Activated T-cell treated with anti-CD3 and anti-CD28 coated beads, Interleukin-2, amount 50 U/mL, for 1 hour (primary cell): ENCODE measurements around the gene CALML3.

Source experiments
- DNase-seq: peaks from one replicate; pipeline ENCODE4 v3.0.0-alpha.2; 2020

The CALML3 gene

DNA sequence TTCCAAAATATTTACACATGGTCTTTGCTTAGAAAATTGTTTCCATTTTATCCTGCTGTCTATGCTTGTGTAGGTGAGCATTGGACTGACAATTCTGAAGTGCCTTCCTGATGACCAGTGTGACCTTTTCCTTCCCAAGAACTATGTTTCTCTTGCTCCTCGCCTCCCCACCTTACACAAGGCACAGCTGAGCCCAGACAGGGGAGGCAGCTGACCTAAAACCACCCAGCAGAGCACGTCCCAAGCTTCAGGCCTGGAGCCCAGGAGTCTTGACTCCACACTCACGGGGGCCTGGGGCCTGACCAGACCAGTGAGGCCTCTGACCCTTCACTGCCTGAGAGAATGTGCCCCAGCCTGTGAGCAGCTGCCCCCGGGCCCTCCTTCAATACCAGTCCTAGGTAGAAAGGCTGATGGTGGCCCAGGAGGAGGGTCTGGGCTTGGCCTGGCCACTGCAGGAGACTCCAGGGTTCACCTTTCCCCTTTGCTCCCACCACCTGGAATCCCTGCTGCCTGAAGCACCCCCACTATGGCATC lies 32.4 kb upstream of the CALML3 start:
- no peak for DNase-seq

DNA sequence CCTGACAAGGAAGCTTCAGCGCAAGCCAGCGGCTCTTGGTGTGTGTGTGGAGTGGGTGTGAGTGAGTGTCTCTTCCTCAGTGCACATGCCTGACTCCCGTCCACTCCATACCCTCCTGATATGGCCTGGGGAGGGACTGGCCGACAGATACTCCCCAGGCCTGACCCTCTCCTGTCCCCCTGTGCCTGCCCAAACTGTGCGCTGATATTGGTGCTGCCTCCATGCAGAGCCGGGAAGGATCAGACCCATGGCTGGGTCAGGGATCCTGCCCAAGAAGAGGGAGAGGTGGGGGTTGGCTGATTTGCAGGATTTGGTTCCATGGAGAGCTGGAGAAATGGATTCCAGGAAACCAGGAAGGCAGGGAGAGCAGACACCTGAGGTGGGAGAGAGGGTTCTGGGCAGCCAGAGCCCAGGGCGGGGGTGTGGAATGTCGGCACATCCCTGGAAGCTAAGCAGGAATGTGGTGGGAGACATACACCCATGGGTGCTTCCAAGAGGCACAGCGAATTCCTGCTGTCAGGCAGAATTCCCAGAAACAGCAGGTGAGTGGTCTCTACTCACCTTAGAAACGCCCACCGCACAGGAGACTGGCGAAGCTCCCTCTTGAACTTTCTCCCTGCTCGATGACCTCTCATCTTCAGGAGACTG lies 31.7 kb upstream of the CALML3 start:
- DNase-seq, result no peak

DNA sequence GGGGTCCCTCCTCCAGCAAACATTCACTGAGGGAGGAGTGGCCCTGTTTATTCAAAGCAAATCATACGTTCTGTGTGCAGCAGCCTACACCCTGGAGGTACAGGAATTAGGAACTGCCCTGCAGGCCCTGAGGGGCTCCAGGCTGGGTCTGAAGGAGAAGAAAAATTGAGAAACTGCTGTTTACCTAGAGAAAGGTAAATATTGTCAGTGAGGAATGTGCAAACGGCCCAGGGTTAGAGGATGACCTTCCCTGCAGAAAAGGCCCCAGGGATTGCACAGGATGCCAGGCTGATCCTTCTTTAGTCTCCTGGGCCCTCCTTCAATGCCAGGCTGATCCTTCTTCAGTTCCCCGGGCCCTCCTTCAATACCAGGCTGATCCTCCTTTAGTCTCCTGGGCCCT lies 31.1 kb upstream of the CALML3 start:
- DNase-seq, result no peak

DNA sequence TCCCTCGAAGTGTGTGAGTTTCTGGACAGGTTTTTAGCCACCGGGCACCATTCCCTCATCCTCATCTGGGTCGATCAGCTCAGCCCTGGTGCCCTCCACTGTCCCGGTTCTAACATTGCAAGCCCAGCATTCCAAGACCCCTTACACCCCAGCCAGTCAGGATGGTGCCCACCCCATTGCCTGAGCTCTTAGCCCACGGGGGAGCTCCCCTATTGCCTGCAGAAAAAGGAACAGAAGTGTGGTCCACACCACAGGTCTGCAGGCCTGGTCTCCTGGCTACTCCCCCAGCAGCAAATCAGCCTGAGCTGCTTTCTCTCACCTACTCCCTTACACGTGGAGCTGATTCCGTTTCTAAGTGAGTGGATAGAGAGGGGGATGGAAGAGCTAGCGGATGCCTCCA lies 30.1 kb upstream of the CALML3 start:
- DNase-seq, result no peak

DNA sequence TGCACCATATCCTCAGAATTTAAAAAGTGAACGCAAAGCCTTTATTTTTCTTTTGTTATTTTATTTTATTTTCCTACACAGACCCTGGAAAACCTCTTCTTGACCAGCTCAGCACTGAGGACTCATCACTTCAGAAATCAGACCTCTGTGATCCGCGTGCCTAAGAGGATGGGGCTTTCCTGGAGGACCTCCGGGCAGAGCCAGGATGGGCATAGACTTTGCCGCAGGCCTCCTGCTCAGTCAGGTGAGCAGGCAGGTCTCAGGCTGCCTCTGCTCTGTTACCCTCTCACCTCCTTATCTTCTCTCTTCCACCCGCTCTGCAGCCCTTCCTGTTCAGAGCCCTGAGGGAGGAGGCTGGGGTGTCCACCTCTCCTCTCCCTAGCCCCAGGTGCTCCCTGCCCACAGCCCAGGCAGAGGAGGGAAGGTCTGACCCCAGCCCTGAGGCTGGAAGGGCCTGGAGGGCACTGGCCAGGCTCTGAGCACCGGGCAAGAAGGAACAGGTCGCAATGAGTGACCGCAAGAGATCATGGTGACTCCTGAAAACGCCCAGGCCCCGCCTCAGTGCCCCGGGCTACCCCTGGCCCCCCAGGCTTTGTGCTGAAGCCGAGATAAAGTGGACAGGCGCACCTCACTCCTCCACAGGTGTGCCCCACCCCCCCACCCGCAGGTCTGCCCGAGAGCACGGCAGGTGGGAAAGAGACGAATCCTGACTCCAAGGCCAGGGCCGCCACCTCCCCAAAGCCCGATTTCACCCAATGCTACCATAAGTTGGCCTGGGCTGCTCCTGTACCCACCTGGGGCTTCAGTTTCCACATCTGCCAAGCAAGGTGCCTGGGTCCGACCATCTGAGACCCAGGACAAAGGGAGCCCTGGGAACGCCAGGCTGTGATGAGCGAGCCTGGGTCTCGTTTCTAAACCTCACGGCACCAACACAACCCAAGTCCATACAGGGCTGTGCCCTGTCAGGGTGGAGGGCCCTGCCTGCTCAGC lies 28.2 kb upstream of the CALML3 start:
- no peak for DNase-seq

DNA sequence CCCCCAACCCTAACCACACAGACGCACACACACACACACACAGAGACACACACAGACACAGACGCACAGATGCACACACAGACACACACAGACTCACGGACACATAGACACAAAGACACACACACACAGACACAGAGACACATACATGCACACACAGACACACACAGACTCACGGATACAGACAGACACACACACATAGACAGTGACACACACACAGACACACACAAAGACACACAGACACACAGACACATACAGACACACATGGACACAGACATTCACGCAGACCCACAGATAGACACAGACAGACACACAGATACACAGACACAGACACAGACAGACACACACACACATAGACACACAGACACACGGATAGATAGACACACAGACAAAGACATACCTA lies 27.5 kb upstream of the CALML3 start:
- DNase-seq, result no peak

DNA sequence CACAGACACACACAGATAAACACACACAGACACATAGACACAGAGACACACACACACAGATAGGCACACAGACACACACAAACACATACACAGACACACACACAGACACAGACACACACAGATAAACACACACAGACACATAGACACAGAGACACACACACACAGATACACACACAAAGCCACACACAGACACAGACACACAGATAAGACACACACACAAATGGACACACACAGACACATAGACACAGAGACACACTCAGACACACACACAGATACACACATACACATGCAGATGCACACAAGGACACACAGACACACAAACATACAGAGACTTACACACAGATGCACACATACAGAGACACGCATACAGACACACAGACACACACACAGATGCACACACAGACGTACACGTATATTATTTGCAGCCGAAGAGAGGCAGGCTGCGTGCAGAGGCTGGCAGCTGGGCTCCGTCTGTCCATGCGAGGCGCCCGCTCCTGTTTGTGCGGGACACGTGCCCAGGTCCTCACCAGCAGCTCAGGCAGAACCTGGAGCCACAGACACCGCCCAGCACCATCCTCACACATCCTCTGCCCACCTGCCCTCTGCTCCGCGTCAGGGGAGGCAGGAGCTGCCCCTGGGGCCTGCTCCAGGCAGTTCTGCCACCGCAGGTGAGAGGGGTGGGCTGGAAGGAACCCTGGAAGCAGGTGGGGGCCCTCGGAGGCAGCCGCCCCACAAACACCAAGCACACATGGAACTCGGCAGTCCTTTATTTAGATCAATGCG lies 26.6 kb upstream of the CALML3 start:
- DNase-seq, result no peak

DNA sequence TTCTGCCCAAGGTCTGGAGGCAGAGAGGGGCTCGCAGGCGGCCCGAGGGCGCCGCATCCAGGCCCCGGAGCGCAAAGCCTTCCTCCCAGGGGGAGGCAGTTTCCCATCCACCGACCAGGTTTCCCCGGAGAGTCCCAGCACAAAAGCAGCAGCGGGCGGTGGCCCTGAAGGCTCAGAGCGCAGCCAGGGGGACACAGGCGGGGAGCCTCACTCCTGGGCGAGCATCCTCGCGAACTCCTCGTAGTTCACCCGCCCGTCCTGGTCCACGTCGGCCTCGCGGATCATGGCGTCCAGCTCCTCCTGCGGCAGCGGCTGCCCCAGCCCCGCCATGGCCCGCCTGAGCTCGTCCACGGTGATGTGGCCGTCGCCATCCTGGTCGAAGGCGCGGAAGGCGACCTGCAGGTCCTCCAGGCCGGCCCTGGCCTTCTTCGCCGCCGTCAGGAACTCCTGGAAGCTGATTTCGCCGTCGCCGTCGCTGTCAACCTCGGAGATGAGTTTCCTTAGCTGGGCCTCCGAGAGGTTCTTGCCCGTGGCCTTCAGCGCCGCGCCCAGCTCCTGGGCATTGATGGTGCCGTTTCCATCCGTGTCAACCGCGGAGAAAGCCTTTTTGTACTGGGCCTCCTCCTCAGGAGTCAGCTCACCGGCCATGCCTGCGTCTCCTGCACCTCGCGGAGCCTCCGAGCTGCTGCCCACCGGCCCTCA lies 25.8 kb upstream of the CALML3 start:
- no peak for DNase-seq

DNA sequence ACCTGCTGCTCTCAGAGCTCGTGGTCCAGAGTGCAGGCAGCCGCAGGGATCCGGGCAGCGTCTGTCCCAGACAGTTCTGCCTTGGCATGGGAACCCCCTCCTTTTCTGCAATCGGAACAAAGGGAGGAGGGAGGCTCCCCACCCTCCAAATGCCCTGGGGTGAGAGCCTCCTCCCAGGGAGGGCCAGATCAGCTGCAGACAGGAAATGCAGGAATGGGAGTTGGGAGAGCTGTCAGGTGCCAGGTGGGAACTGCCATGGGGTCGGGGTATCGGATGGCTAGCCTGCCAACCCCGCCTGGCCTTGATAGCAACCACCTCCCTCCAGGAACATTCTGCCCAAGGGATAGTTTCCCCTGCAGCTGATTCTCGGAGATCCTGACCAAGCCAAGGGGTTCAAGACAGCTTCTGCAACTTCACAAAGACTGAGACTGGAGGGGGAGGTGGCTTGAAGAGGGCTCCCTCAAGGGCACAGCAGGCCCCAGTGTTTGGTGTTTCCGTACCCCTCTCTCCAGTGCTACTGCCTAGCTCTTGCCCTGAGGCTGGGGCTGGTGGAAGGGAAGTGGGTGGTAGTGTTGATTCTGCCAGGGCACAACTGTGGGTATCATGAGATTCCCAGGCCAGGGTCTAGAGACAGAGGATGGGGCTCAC lies 25.1 kb upstream of the CALML3 start, which contains the start of gene CALML5:
TSS of gene CALML5 (minus strand) at position 78 of the 648 bp plus-strand sequence. CDS start 132 bp downstream, outside the sequence.
- no peak for DNase-seq

DNA sequence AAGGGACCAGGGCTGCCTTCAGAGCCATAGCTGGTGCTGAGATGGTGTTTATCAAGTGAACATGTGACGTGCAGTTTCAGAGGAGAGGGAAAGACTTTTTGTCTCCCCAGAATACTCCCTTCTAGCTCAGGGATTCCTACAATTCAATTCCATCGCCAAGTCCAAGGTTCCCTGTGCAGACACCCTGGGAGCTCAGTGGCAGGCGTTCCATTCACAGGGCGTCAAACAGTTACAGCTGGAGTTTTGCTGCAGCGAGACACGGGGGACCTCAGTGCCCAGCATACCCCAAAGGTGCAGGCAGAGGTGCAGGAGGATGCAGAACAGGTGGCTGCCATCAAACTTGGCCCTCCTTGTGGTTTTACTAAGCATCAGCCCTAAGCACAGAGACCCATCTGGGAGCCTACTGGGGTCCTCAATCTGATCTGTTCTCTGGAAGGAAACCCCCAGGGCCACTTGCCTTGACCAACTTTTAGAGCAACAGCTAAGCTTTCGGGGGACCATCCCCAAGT lies 24.5 kb upstream of the CALML3 start:
- no peak for DNase-seq

DNA sequence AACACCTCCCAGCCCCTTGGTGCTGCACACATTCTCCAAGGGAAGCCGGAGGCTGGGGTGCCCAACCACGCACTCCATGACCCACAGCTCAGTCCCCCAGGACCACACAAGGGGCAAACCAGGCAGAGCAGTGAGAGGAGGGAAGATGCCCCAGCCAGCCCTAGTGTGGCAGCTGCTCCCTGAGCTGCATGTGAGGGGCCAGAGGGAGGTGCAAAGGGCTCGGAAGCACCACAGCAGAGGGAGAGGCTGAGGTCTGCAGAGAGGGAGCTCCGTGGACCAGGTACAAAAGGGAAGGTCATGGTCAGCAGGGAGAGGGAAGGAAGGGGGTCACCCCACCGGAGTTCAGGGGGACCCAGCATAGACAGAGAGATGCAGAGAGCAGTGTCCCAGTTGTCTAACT lies 23.9 kb upstream of the CALML3 start:
- no peak for DNase-seq

DNA sequence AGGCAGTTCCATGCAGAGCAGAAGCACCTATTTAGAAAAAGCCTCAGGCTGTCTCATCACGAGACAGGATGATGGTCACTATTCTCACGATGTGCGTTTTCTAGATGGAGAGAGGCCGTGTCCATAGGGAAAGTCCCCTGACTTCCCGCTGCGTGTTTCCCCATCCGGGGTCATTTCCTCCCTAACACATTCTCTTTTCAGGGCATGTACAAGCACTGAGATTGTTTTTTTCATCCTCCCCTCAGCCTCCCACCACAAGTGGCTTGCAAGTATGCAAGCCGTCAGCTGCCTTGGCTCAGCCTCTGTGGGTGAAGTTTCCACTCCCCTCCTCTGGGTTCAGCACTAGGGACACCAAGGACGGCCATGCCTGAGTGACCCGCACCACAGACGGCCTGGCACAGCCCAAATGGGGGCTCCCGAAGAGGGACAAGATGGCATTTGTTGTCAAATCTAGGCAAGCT lies 22.7 kb upstream of the CALML3 start:
- DNase-seq, result no peak

DNA sequence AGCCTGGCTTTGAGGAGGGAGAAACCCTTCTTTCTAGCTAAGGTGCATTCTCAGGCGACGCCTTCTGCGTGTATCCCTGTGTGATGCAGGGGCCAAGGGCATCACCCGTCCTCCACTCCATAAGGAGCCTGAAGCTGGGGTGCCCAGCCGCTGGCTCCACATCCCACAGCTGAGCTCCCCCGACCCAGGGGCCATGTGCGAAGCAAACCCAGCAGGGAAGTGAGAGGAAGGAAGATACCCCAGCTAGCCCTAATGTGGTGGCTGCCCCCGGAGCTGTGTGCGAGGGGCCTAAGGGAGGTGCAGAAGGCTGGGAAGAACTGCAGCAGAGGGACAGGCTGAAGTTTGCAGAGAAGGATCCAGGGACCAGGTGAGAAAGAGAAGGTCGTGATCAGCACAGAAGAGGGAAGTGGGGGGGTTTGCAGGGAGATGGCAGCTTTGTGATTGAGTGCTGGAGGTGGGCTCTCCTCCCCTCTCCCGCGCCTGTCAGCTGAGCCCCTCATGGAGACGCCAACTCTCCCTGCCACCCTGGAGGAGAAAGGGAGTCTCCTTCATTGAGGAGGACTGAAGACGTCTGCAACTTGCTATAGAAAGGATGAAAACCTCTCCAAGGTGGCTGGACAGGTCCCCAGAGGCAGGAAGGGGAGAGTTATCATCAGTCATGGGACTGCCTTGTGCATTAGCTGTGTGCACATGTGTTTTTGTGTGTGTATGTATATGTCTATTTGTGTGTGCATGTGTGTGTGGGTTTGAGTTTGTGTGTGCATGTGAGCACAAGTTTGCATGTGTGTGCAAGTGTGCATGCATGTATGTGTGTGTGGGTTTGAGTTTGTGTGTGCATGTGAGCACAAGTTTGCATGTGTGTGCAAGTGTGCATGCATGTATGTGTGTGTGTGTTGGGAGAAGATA lies 21.9 kb upstream of the CALML3 start:
- DNase-seq, result no peak

DNA sequence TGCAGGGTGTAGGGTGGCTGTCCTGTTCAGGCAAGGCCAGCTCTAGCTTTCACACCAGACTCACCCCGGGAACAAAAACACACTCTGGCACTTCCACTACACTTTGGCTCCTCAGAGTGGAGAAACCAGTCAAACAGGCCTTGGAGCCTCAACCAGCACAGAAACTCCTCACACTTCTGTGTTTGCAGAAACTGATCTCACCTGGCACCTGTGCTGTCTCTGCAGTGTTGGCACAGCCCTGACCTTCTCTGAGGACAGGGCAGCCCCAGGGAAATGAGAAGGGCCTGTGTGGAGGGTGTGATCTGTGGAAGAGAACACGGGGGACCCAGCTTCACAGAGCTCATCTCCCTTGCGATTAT lies 21.3 kb upstream of the CALML3 start:
- no peak for DNase-seq

DNA sequence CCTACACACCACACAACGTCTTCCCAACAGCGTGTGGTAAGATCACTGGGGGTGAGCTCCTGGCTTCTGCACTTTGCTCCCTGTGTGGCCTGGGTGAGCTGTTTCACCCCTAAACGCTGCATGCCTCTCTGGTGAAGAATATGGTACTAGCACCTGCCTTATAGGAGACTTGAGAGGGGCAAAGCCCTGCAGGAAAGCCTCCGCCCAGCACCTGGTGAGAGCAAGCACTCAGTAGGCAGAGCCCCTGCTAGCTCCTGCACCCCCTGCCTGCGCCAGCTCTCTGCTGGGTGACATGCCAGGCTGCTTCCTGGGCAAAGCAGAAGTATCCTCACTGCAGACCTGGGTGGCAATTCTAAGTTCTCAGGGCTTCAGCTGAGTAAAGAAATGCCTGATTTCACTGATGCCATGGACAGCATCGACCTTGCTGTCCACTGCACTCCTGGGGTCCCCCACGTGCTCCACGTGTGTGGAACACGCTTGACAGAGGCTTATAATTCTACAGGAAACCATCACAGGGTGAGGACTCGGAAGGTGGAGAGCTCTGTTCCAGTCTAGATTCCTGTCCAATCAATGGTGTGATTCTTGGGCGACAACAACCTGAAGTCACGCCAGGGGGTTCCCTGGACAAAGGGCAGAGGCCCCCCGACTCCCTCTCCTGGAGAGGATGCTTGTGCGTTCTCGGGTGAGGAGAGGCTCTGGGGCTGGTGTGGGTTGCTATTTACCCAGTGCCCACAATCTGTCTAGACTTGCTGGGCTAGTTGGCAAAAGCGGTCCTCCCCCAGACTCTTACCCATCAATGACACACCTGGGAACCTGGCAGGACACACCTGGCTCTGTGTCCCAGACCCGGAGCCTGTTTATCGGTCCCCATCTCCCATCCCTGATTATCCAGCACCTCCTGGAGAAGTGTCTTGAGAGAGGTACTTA lies 20.4 kb upstream of the CALML3 start:
- no peak for DNase-seq

DNA sequence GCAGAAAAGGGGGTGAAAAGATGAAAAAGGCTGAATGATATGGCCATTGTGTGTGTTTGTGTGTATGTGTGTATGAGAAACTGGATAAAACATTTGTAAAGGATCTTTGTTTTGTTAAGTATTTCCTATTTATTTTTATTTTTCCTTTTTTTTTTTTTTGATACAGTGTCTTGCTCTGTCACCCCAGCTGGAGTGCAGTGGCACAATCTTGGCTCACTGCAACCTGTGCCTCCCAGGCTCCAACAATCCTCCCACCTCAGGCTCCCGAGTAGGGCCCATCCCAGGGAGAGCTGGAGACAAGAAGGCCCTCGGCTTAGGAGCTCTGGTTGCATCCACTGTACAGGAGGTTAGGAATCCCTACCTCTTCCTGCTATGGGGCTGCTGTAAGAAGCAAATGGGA lies 18.5 kb upstream of the CALML3 start:
- no peak for DNase-seq

DNA sequence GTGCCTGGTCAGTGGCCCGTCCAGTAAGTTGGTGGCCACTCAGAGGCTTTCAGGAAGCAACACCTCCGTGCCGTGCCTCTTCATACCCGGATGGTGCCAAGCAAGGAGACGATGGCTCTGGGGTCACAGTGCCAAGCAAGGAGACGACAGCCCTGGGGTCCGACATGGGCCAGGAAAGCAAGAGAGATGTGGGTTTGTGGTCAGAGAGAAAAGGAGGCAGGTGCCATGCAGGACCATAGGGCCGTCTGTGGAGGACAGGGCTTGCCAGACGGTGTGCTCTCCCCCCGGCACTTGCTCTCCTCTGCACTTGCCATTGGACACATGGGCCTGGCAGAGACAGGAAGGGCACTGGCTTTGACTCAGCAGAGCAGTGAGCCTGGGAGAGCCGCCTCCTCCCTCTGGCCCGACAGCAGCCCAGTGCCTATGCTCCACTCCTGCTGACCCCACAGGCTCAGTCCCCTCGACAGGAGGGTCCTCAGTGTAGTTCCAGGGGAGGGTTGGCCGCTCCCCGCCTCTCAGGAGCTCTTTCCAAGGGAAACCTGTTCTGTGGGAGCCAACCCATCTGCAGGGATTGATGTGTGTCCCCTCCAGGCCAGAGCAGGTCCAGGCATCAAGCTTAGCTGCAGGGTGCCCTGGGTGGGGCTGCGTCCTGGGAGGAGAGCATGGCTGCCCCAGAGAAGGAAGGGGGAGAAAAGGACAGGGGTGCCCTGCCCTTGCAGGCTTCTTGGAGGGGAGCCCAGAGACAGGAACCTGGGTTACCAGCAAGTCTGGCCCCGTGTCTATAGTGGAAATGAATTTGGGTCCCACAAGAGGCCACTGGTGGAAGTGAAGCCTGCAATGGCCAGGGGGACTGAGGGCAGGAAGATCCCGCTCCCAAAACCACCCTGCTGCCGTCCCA lies 17.8 kb upstream of the CALML3 start:
- DNase-seq, result no peak

DNA sequence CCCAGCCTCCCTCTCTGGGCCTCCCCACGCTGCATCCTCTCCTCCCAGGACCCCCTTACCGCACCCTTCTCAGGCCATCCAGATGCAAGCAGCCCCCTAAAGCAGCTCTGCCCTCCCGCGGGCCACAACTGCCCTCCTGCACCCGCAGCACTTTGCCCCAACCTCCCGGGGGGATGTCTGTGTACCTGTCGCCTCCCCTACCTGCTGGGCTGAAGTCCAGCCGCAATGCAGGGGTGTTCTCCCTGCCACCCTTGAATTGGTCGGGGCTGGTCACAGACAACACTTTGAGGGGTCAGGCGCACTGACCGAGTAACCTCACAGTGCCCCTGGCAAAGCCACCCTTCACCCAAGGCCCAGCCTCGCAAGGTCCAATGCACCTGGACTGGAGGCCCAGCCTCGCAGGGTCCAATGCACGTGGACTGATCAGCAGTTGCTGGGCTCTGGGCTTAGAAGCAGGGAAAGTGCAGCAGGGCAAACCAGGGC lies 17.1 kb upstream of the CALML3 start:
- no peak for DNase-seq
